IPS-20b (cell line): Measurements from ENCODE around the gene ADAMTS19.

ENCODE experiments used
- H3K27ac ChIP-seq: one replicate; pipeline ENCODE4 v1.5.1; 2013; ENCODE audit warnings: low read length
- H3K27me3 ChIP-seq: 2 replicates; pipeline ENCODE4 v1.6.1; 2013; ENCODE audit warnings: mild to moderate bottlenecking, low read length, inconsistent platforms; ENCODE audit not compliant: insufficient read depth
- H3K36me3 ChIP-seq: 2 replicates; pipeline ENCODE4 v1.6.1; 2013; ENCODE audit warnings: low read depth, mild to moderate bottlenecking, inconsistent platforms, low read length, moderate library complexity; ENCODE audit not compliant: insufficient read depth
- H3K4me1 ChIP-seq: 2 replicates; pipeline ENCODE4 v1.6.1; 2013; ENCODE audit warnings: mild to moderate bottlenecking, control low read depth, inconsistent platforms, low read length, moderate library complexity; ENCODE audit not compliant: insufficient read depth
- H3K4me3 ChIP-seq: 2 replicates; pipeline ENCODE4 v1.5.1; 2013; ENCODE audit warnings: mild to moderate bottlenecking, low read length, inconsistent platforms
- H3K9ac ChIP-seq: 2 replicates; pipeline ENCODE4 v1.6.1; 2013; ENCODE audit warnings: low read depth, mild to moderate bottlenecking, inconsistent platforms, low read length, moderate library complexity
- H3K9me3 ChIP-seq: 2 replicates; pipeline ENCODE4 v1.6.1; 2013; ENCODE audit warnings: mild to moderate bottlenecking, low read depth, low read length, inconsistent platforms; ENCODE audit not compliant: insufficient read depth

ADAMTS19 gene

GRCh38 chr5:129440424-129440823 lies 19.7 kb upstream of the ADAMTS19 start:
- Histone ChIP-seq H3K4me1 (no peaks in the 10 kb centered on the region), H3K9me3 (no peaks in the 10 kb centered on the region), H3K4me3 (no peak overlapping the region), H3K27ac (no peak overlapping the region), H3K36me3 (no peaks in the 10 kb centered on the region), H3K27me3 (no peaks in the 10 kb centered on the region), H3K9ac (no peak overlapping the region)

- Histone ChIP-seq H3K27ac (no peak overlapping the region), H3K36me3 (no peaks in the 10 kb centered on the region), H3K9ac (no peak overlapping the region), H3K4me3 (no peak overlapping the region), H3K27me3 (no peaks in the 10 kb centered on the region), H3K9me3 (no peaks in the 10 kb centered on the region), H3K4me1 (no peaks in the 10 kb centered on the region)
Measured at GRCh38 chr5:129441096-129441495, 19.0 kb upstream of the ADAMTS19 start.

- H3K4me1 ChIP-seq = no peaks in the 10 kb centered on the region
- H3K27me3 ChIP-seq = no peaks in the 10 kb centered on the region
- no peak overlapping the region for H3K9ac ChIP-seq
- no peak overlapping the region for H3K27ac ChIP-seq
- no peaks in the 10 kb centered on the region for H3K36me3 ChIP-seq
- H3K4me3 ChIP-seq = no peak overlapping the region
- no peaks in the 10 kb centered on the region for H3K9me3 ChIP-seq
Measured at GRCh38 chr5:129445379-129445778, 14.7 kb upstream of the ADAMTS19 start.

DNA sequence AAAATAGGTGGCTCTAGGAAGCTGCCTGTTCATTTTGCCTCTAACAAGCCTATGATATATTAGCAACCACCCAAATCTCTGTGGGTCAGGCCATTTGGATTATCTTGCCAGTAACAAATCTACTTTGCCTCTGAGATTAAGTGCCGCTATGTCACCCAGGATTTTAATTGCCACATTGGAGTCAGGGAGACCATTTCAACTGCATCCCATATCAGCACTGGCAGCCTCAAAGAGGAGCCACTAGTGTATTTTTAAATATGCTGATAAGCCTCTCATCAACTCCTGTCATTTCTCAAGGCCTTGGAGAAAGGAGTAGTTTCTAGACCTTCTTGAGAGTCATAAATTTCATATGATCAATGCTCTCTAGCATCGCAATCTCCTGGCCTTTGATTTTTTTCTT lies 12.1 kb upstream of the ADAMTS19 start:
- Histone ChIP-seq H3K4me3 (no peak overlapping the region), H3K9me3 (no peaks in the 10 kb centered on the region), H3K9ac (no peak overlapping the region), H3K36me3 (no peaks in the 10 kb centered on the region), H3K27me3 (no peaks in the 10 kb centered on the region), H3K4me1 (no peaks in the 10 kb centered on the region), H3K27ac (no peak overlapping the region)

- H3K9me3 ChIP-seq = no peaks in the 10 kb centered on the region
- H3K4me3 ChIP-seq = no peak overlapping the region
- no peak overlapping the region for H3K9ac ChIP-seq
- H3K36me3 ChIP-seq = no peaks in the 10 kb centered on the region
- no peaks in the 10 kb centered on the region for H3K27me3 ChIP-seq
- H3K27ac ChIP-seq = no peak overlapping the region
- H3K4me1 ChIP-seq = no peaks in the 10 kb centered on the region
Measured at GRCh38 chr5:129448654-129449053, 11.4 kb upstream of the ADAMTS19 start.

DNA sequence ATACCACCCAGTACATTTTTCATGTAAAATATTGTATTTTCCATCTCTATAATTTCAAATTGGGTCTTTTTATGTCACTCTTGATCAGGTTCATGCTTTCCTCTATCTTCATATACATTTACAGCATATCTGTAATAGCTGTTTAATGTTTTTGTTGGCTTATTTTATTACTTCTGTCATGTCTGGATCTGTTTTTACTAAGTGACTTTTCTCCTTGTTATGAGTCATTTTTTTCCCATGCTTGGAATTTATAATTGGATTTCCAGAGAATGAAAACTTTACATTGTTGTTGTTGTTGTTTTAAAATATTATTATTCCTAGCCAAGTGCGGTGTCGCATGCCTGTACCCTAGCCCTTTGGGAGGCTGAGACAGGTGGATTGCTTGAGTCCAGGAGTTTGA lies 5.6 kb upstream of the ADAMTS19 start:
- H3K9ac ChIP-seq = no peak overlapping the region
- no peaks in the 10 kb centered on the region for H3K9me3 ChIP-seq
- H3K27me3 ChIP-seq = no peaks in the 10 kb centered on the region
- no peak overlapping the region for H3K27ac ChIP-seq
- H3K4me1 ChIP-seq = peaks cover 28% of the 10 kb centered on the region
- no peaks in the 10 kb centered on the region for H3K36me3 ChIP-seq
- no peak overlapping the region for H3K4me3 ChIP-seq

GRCh38 chr5:129459450-129459776 lies 685 bp upstream of the ADAMTS19 start:
- no peaks in the 10 kb centered on the region for H3K9me3 ChIP-seq
- peaks cover 36% of the 10 kb centered on the region for H3K4me1 ChIP-seq
- peak overlapping the region; percentile 95 for H3K9ac ChIP-seq
- H3K36me3 ChIP-seq = peaks cover 13% of the 10 kb centered on the region; the same call in 1 of the 2 replicates
- peaks cover 4% of the 10 kb centered on the region; the same call in 1 of the 2 replicates for H3K27me3 ChIP-seq
- peak overlapping the region; percentile 99 for H3K4me3 ChIP-seq
- H3K27ac ChIP-seq = peak overlapping the region; percentile 84

GRCh38 chr5:129460672-129460935 lies 506 bp downstream of the ADAMTS19 start:
- Histone ChIP-seq H3K4me1 (peaks cover 36% of the 10 kb centered on the region), H3K27me3 (peaks cover 4% of the 10 kb centered on the region; the same call in 1 of the 2 replicates), H3K4me3 (peak overlapping the region; percentile 99), H3K36me3 (peaks cover 21% of the 10 kb centered on the region; the same call in 1 of the 2 replicates), H3K9ac (peak overlapping the region; percentile 97), H3K27ac (peak overlapping the region; percentile 74), H3K9me3 (no peaks in the 10 kb centered on the region)

- Histone ChIP-seq H3K36me3 (peaks cover 21% of the 10 kb centered on the region; the same call in 1 of the 2 replicates), H3K9ac (peak overlapping the region; percentile 97), H3K4me3 (peak overlapping the region; percentile 99)
Measured at GRCh38 chr5:129460936-129461710, 1.0 kb downstream of the ADAMTS19 start.

GRCh38 chr5:129461711-129462332 lies 1.7 kb downstream of the ADAMTS19 start:
- Histone ChIP-seq H3K4me1 (peaks cover 29% of the 10 kb centered on the region), H3K9me3 (no peaks in the 10 kb centered on the region), H3K9ac (peak overlapping the region; percentile 97; the same call in 1 of the 2 replicates), H3K36me3 (peaks cover 21% of the 10 kb centered on the region; the same call in 1 of the 2 replicates), H3K4me3 (peak overlapping the region; percentile 99), H3K27me3 (peaks cover 4% of the 10 kb centered on the region; the same call in 1 of the 2 replicates), H3K27ac (peak overlapping the region; percentile 11)

More at GRCh38 chr5:129460936-129461710, 1.0 kb downstream of the ADAMTS19 start:
- peaks cover 4% of the 10 kb centered on the region; the same call in 1 of the 2 replicates for H3K27me3 ChIP-seq
- H3K27ac ChIP-seq = peak overlapping the region; percentile 74
- H3K4me1 ChIP-seq = peaks cover 32% of the 10 kb centered on the region
- H3K9me3 ChIP-seq = no peaks in the 10 kb centered on the region

DNA sequence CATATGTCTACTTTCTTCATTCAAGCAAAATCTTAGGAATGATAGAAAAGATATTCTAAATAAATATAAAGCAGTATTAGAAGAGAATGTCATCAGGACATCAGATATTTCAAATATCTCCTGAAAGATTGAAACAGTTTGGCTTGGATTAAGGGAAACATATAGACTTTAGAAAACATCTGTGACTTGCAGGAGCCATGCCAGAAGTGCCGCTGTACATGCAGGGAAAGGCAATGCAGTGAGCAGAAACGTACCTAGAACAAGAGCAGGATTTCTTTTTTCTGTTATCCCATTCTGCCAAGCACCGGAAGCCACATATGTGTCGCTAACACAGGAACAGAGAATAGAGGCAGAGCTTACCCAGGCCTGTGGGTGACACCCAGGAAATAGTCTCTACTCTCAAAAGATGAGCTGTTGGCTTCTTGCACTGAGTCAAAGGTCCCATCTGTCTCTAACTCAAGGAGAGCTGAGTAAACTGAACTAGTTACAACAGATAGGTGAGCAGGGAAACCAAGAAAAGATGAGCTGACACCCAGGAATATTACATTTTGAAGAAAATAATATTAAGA lies 5.8 kb downstream of the ADAMTS19 start:
- Histone ChIP-seq H3K9ac (no peak overlapping the region), H3K4me1 (peaks cover 8% of the 10 kb centered on the region; the same call in 1 of the 2 replicates), H3K9me3 (no peaks in the 10 kb centered on the region), H3K4me3 (no peak overlapping the region), H3K27me3 (peaks cover 4% of the 10 kb centered on the region; the same call in 1 of the 2 replicates), H3K27ac (no peak overlapping the region), H3K36me3 (peaks cover 33% of the 10 kb centered on the region; the same call in 1 of the 2 replicates)

- H3K4me3 ChIP-seq = no peak overlapping the region
- H3K9me3 ChIP-seq = no peaks in the 10 kb centered on the region
- H3K36me3 ChIP-seq = peaks cover 21% of the 10 kb centered on the region
- H3K27ac ChIP-seq = no peak overlapping the region
- no peaks in the 10 kb centered on the region for H3K27me3 ChIP-seq
- H3K9ac ChIP-seq = no peak overlapping the region
- no peaks in the 10 kb centered on the region for H3K4me1 ChIP-seq
Measured at GRCh38 chr5:129474544-129474943, 14.4 kb downstream of the ADAMTS19 start.
